HG02759 (cell line): Measurements from ENCODE around the gene TMEM47.

Experiments
- ATAC-seq: cut with Tn5 transposase; IDR thresholded peaks from one replicate; pipeline ENCODE4 v1.9.1; 2021; ENCODE audit warnings: mild to moderate bottlenecking, moderate library complexity; ENCODE audit not compliant: unreplicated experiment

TMEM47 gene

GRCh38 chrX:34586346-34586911, 70.7 kb downstream of the TMEM47 start:
- no peak for ATAC-seq

GRCh38 chrX:34585561-34585960, 71.5 kb downstream of the TMEM47 start:
- ATAC-seq: no peak

- ATAC-seq: no peak
Measured at GRCh38 chrX:34584781-34585180, 72.3 kb downstream of the TMEM47 start.

GRCh38 chrX:34580069-34580468, 77.0 kb downstream of the TMEM47 start:
- ATAC-seq: no peak

GRCh38 chrX:34578237-34578636, 78.8 kb downstream of the TMEM47 start:
- ATAC-seq: no peak
